PC-3 (cell line): ENCODE results near the gene P2RY2. TPM values are rescaled to one million over a fixed set of nuclear protein-coding genes. Genes with fewer than 3 reads are reported as not detected.

Experiments
- ATAC-seq: fragments of 200-7000 bp; cut with Tn5 transposase; 2 replicates; pipeline ENCODE4 v1.9.1; 2020; ENCODE audit warnings: mild to moderate bottlenecking, moderate library complexity
- BruUV-seq: library from RNA; stranded (reverse); fragments of 400-500 nt; replicated peaks from 2 replicates; lab custom pipeline; 2021; lab: Mats Ljungman, UMichigan
- CTCF ChIA-PET: fragments of 300-600 bp; sonication (Branson Sonifier 250); formaldehyde crosslinking; loops from one replicate; lab custom pipeline; 2022; ENCODE audit warnings: antibody characterized with exemption; lab: Charles Lee
- POLR2A ChIA-PET: fragments of 300-600 bp; sonication (Branson Sonifier 250); formaldehyde crosslinking; loops from one replicate; lab custom pipeline; 2022; ENCODE audit warnings: antibody characterized with exemption; ENCODE audit not compliant: unreplicated experiment; lab: Charles Lee
- DNase-seq: peaks from one replicate; pipeline ENCODE4 v3.0.0-alpha.2; 2015
- H2AFZ ChIP-seq: fragments of 300-600 bp; sonication (generic); 2 replicates; pipeline ENCODE4 v1.6.0; 2016; ENCODE audit warnings: antibody characterized with exemption, low read length
- H3F3A ChIP-seq: fragments of 300-600 bp; sonication (generic); one replicate; pipeline ENCODE4 v1.6.0; 2017; ENCODE audit warnings: antibody characterized with exemption, low read length, control low read depth, mild to moderate bottlenecking; ENCODE audit not compliant: unreplicated experiment
- H3K27ac ChIP-seq: fragments of 300-600 bp; sonication (generic); 2 replicates; pipeline ENCODE4 v1.5.1; 2016; ENCODE audit warnings: mild to moderate bottlenecking, low read length
- H3K27me3 ChIP-seq: fragments of 300-600 bp; sonication (generic); 2 replicates; pipeline ENCODE4 v1.6.1; 2016; ENCODE audit warnings: low read length, mixed read lengths
- H3K36me3 ChIP-seq: fragments of 300-600 bp; sonication (generic); 2 replicates; pipeline ENCODE4 v1.6.1; 2016; ENCODE audit warnings: low read depth, mixed run types, low read length, mixed read lengths
- H3K4me1 ChIP-seq: fragments of 300-600 bp; sonication (generic); 2 replicates; pipeline ENCODE4 v1.5.1; 2016; ENCODE audit warnings: low read length; ENCODE audit not compliant: insufficient read depth
- H3K4me2 ChIP-seq: fragments of 300-600 bp; sonication (generic); 2 replicates; pipeline ENCODE4 v1.6.0; 2016; ENCODE audit warnings: low read length
- H3K4me3 ChIP-seq: fragments of 300-600 bp; sonication (generic); 2 replicates; pipeline ENCODE4 v1.5.1; 2016; ENCODE audit warnings: mild to moderate bottlenecking, low read length, mixed read lengths
- H3K79me2 ChIP-seq: fragments of 300-600 bp; sonication (generic); 2 replicates; pipeline ENCODE4 v1.6.1; 2017; ENCODE audit warnings: low read length, mixed read lengths
- H3K9ac ChIP-seq: fragments of 300-600 bp; sonication (generic); 2 replicates; pipeline ENCODE4 v1.6.0; 2016; ENCODE audit warnings: mild to moderate bottlenecking, low read length
- H3K9me2 ChIP-seq: fragments of 300-600 bp; sonication (generic); replicated peaks from 2 replicates; pipeline ENCODE4 v1.6.1; 2016; ENCODE audit warnings: mixed run types, low read length, mixed read lengths
- H3K9me3 ChIP-seq: fragments of 300-600 bp; sonication (generic); 2 replicates; pipeline ENCODE4 v1.6.1; 2016; ENCODE audit warnings: low read length, mixed read lengths
- H4K20me1 ChIP-seq: fragments of 300-600 bp; sonication (generic); 2 replicates; pipeline ENCODE4 v1.6.1; 2016; ENCODE audit warnings: low read length, mixed read lengths
- EZH2 ChIP-seq: fragments of 300-600 bp; sonication (generic); IDR thresholded peaks from one replicate; pipeline ENCODE4 v1.6.1; 2017; ENCODE audit warnings: antibody characterized with exemption, mild to moderate bottlenecking, low read length; ENCODE audit not compliant: unreplicated experiment
- EZH2phosphoT487 ChIP-seq: fragments of 300-600 bp; sonication (generic); IDR thresholded peaks from 2 replicates; pipeline ENCODE4 v1.6.1; 2018; ENCODE audit warnings: mild to moderate bottlenecking, antibody characterized with exemption, low read length, borderline replicate concordance
- intact Hi-C: fragments of 100-400 bp; cut with micrococcal nuclease; formaldehyde crosslinking; loops from 2 replicates; pipeline ENCODE4 v1.9.0; 2023
- total RNA-seq: library from RNA; depleted of rRNA; stranded (reverse); fragments of >200 nt; gene quantifications from 2 replicates; pipeline ENCODE4 v1.2.3, GENCODE V29; 2014
- TF ChIP-seq, protein P1 (sequence below): fragments of 300-600 bp; sonication (generic); conservative IDR thresholded peaks from 2 replicates; pipeline ENCODE4 v1.5.1; 2017; ENCODE audit warnings: antibody characterized with exemption, low read depth, mild to moderate bottlenecking, low read length

P2RY2 gene
- total RNA-seq, 1 experiment from 2014 or later = 54.8 TPM

DNA sequence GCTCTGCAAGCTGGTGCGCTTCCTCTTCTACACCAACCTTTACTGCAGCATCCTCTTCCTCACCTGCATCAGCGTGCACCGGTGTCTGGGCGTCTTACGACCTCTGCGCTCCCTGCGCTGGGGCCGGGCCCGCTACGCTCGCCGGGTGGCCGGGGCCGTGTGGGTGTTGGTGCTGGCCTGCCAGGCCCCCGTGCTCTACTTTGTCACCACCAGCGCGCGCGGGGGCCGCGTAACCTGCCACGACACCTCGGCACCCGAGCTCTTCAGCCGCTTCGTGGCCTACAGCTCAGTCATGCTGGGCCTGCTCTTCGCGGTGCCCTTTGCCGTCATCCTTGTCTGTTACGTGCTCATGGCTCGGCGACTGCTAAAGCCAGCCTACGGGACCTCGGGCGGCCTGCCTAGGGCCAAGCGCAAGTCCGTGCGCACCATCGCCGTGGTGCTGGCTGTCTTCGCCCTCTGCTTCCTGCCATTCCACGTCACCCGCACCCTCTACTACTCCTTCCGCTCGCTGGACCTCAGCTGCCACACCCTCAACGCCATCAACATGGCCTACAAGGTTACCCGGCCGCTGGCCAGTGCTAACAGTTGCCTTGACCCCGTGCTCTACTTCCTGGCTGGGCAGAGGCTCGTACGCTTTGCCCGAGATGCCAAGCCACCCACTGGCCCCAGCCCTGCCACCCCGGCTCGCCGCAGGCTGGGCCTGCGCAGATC is 16.5 kb downstream of the P2RY2 start:
- no peak for ATAC-seq
- no peaks in the 10 kb centered on the region for H3K9me2 ChIP-seq
- no peaks in the 10 kb centered on the region for H4K20me1 ChIP-seq
- intact Hi-C loops = no loop called here
- H3K4me1 ChIP-seq = peaks cover 32% of the 10 kb centered on the region
- H3K4me3 ChIP-seq = no peak overlapping the region
- TF ChIP-seq, protein P1, sequence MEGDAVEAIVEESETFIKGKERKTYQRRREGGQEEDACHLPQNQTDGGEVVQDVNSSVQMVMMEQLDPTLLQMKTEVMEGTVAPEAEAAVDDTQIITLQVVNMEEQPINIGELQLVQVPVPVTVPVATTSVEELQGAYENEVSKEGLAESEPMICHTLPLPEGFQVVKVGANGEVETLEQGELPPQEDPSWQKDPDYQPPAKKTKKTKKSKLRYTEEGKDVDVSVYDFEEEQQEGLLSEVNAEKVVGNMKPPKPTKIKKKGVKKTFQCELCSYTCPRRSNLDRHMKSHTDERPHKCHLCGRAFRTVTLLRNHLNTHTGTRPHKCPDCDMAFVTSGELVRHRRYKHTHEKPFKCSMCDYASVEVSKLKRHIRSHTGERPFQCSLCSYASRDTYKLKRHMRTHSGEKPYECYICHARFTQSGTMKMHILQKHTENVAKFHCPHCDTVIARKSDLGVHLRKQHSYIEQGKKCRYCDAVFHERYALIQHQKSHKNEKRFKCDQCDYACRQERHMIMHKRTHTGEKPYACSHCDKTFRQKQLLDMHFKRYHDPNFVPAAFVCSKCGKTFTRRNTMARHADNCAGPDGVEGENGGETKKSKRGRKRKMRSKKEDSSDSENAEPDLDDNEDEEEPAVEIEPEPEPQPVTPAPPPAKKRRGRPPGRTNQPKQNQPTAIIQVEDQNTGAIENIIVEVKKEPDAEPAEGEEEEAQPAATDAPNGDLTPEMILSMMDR = no peak
- TF ChIP-seq EZH2 (no peak), EZH2phosphoT487 (no peak)
- ChIA-PET CTCF (no interaction called here), POLR2A (no interaction called here)
- DNase-seq = no peak
- no peaks in the 10 kb centered on the region for H3K9me3 ChIP-seq
- peaks cover 11% of the 10 kb centered on the region; the same call in 1 of the 2 replicates for H3K79me2 ChIP-seq
- no peak overlapping the region for H3K4me2 ChIP-seq
- no peaks in the 10 kb centered on the region for H3K27me3 ChIP-seq
- no peaks in the 10 kb centered on the region for H3F3A ChIP-seq
- no peak overlapping the region for H2AFZ ChIP-seq
- H3K36me3 ChIP-seq = peaks cover 50% of the 10 kb centered on the region
- H3K9ac ChIP-seq = no peak overlapping the region
- BruUV-seq = no TSS peak
- H3K27ac ChIP-seq = no peak overlapping the region

- H3K4me2 ChIP-seq = no peak overlapping the region
- CTCF ChIA-PET = interaction anchor here (2.2 kb wide), 1 partner anchor 49 kb away, joined by 32 read pairs; no protein-coding TSS in a partner anchor
- no peak overlapping the region for H3K27ac ChIP-seq
- no peak for TF ChIP-seq EZH2
- TF ChIP-seq EZH2phosphoT487 = no peak
- TF ChIP-seq, protein P1 = no peak
- peaks cover 8% of the 10 kb centered on the region; the same call in 1 of the 2 replicates for H3K79me2 ChIP-seq
- POLR2A ChIA-PET = no interaction called here
- H3F3A ChIP-seq = no peaks in the 10 kb centered on the region
- H3K4me3 ChIP-seq = no peak overlapping the region
- H3K9me2 ChIP-seq = no peaks in the 10 kb centered on the region
- H4K20me1 ChIP-seq = no peaks in the 10 kb centered on the region
- ATAC-seq = no peak
- H3K9ac ChIP-seq = no peak overlapping the region
- TSS peak; percentile 3 for BruUV-seq
- H2AFZ ChIP-seq = no peak overlapping the region
- peaks cover 37% of the 10 kb centered on the region for H3K4me1 ChIP-seq
- DNase-seq = no peak
- no peaks in the 10 kb centered on the region for H3K27me3 ChIP-seq
- H3K9me3 ChIP-seq = no peaks in the 10 kb centered on the region
- peaks cover 43% of the 10 kb centered on the region for H3K36me3 ChIP-seq
- intact Hi-C loops = no loop called here
Observed at GRCh38 chr11:73235236-73235786, 17.2 kb downstream of the P2RY2 start.
